Amniotic epithelial cell (primary cell): ENCODE measurements around the gene DGAT2L6.

Experiments
- DNase-seq: peaks from one replicate; pipeline ENCODE4 v3.0.0-alpha.2; 2010; ENCODE audit warnings: low read depth

DGAT2L6 gene

DNA sequence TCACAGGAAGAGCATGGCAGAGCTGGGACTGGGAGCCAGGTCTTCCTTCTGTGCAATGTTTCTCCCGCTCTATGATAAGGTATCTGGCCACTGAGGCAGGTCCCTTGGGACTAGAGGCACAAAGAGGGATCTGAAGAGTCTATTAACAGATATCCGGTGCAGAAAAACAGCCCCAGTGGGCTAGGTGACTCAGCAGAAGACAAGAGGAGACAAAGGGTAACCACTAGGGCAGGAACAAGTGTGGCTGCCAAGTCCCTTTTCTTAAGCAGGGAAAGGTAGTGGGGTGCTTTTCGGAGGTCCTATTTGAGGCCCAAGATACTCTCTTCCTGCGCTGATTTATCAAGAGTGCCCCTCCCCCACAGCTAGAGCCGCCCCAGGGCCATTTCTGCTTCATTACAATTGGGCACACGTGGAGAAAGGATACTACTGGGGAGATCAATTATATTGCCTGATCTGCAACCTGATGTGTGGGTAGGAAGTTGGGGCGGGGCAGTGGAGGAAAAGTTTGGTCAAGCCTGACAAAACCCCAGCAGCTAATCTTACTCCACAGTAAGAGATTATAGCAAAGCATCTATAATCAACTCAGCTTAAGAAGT is at the start of gene DGAT2L6:
DGAT2L6 (plus strand) TSS at position 546 of the 596 bp plus-strand sequence. CDS start 100 bp downstream, outside the sequence.
- no peak for DNase-seq

DNA sequence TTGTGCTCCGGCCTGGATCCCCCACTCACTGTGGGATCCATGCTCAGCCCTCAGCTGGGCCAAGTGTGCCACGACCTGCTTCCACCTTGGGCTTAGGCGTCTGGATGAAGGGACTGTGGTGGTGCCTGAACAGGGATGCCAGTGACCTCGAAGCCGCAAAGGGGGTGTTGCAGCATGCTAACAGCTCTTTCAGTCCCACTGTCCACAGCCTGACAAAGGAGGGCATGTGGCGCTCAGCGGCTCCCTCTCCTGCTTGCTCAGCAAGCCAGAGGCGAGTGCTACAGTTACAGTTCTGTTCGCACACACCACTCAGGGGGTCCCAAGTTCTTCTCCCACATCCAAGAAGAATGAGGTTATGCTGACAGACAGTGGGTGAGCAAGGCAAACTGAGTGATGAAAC is 49.2 kb upstream of the DGAT2L6 start:
- DNase-seq, result no peak

DNA sequence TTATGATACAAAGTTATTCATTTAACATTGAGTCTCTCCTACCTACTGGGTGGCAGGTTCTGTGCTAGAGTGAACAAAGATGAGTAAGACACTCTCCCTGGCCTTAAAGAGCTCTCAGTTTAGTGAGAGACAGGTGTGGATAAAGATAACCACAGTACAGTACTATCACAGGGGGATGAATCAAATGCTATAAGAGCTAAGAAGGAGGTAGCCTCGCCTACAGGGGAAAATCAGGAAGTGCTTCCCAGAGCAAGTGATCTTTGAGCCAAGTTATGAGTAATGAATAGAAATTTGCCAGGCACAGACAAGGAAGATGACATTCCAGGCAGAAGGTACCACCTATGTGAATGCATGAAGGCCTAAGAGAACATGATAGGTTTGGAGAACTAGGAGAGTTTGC is 47.5 kb upstream of the DGAT2L6 start:
- DNase-seq, result peak; percentile 1

- DNase-seq, result no peak
Observed at GRCh38 chrX:70132224-70132623, 45.1 kb upstream of the DGAT2L6 start.

GRCh38 chrX:70132877-70133302 is 44.4 kb upstream of the DGAT2L6 start:
- no peak for DNase-seq

DNA sequence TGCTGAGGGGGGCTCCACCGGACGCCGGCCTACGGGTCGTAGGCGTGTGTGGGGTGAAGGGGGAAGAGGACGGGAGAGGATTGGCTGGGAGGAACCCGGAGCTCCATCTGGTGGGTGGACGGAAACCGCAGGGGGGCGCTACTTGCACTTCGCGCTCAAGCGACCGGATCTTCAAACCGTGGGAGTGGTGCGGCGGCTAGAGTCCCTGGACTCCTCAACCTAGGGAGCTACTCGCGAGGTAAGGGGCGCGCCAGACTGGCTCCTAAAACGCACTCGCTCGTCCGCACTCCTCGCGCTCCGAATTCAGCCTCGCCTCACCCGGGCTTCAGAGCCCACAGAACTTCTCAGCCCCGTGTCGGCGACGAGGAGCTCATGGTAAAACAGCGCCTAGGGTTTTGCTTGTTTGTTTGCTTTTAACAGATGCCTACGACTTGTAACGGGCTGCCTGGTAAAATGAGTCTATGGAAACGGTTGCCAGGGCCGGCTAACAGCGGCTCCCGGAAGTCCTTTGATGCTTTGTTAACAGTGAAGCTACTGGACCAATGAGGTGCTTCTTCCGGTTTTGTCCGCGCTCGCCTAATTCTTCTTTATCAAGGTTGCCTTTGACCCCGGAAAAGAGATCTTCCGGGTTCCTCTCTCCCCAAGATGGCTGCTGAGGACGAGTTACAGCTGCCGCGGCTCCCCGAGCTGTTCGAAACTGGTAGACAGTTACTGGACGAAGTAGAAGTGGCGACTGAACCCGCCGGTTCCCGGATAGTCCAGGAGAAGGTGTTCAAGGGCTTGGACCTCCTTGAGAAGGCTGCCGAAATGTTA is 43.8 kb upstream of the DGAT2L6 start, which contains the start of gene IGBP1:
IGBP1 (plus strand) TSS at position 145 of the 813 bp plus-strand sequence; CDS start at position 646, 501 bp downstream.
- peak; percentile 88 for DNase-seq

DNA sequence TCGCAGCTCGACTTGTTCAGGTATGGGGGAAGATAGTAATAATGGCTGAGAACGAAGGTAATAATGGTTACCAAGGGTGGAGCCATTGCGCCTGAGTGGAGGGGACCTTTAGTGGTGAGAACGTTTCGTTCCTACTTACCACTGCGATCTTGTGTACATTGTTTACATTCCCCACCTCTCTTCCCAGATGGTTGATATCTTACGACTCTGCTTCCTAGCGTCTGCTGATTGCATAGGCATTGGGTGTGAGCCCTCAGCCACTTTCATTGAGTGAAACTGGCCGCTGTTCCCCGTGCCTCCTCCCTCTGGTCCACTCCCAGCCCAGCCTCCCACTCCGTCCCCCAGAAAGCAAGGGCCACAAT is 43.2 kb upstream of the DGAT2L6 start:
- DNase-seq, result peak; percentile 31

DNA sequence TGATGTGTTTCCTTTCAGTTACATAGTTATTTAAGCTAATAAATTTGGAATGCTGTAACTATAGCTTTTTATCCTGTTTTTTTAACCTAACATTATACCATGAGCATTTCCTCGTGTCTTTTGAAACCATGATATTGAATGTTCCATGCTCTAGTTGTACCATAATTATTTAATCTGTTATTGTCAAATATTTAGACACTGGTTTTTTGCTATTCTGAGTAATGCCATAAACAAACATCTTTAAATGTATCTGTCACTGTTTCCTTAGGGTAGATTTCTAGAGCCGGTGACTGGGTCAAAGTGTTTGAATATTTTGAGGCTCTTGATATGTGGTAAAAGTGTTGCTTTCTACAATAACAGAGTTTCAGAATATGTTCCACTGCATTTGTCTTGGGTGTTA is 38.7 kb upstream of the DGAT2L6 start:
- no peak for DNase-seq

- no peak for DNase-seq
Observed at GRCh38 chrX:70139736-70140135, 37.5 kb upstream of the DGAT2L6 start.

GRCh38 chrX:70141373-70141772 is 35.9 kb upstream of the DGAT2L6 start:
- no peak for DNase-seq

- peak; percentile 81 for DNase-seq
Observed at GRCh38 chrX:70166601-70167590, 10.4 kb upstream of the DGAT2L6 start.

GRCh38 chrX:70168238-70169188 is 8.8 kb upstream of the DGAT2L6 start:
- peak; percentile 87 for DNase-seq

- DNase-seq, result no peak
Observed at GRCh38 chrX:70169281-70169680, 8.0 kb upstream of the DGAT2L6 start.

DNA sequence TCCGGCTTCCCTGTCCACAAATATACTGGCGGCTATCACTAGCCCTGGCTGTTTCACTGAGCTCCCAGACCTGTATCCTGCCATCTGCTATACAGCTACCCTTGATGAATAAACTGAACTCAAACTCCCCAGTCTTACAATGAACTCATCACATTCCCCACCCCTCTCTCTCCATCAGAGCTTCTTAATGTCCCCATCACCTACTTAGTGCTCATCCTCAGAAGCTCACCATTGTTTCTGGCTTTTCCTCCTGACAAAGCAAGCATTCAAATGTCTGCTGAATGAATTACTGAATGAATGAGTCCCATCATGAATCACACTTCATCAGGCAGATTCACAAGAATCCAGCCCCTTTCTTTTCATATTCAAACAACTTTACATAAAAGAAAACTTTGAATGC is 5.7 kb upstream of the DGAT2L6 start:
- DNase-seq, result no peak

GRCh38 chrX:70172221-70172620 is 5.1 kb upstream of the DGAT2L6 start:
- DNase-seq, result no peak

DNA sequence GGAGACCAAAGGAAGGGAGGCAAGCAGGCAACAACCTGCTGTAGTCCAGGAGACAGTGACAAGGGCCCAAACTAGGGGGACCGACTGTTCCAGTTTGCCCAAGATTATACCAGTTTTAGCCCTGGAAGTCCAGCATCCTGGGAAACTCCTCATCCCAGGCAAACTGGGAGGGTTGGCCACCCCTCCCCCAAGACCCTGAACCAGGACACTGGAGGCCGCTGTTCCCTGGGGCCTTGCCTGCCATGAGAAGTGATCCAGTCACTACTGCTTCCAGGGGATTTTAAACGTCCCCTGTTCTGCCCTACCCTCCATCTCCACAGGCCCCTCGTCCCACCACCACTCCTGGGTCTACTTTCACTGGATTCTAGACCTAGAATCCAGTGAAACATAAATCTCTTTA is 4.3 kb upstream of the DGAT2L6 start:
- no peak for DNase-seq

DNA sequence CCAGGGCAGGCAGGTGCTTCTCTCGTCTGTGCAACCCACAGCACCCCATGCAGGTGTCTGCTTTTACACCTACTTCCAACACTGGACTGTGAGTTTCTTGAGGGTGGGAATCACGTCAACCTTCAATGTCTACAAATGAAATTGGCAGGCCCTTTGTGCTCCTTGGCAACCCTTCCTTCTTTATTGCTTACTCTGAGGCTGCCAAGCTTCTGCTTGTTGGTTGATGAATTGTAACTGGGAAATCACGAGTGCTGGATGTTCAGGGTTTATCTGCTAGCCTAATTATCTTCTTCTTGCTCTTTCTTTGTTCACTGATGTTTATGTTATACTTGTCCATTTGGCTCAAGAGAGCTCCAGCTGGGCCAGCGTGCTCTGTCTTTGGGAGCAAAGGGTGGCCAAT is 2.5 kb upstream of the DGAT2L6 start:
- DNase-seq, result peak; percentile 25

- DNase-seq, result no peak
Observed at GRCh38 chrX:70175338-70175737, 1.9 kb upstream of the DGAT2L6 start.

GRCh38 chrX:70183091-70183490 is 5.8 kb downstream of the DGAT2L6 start:
- DNase-seq, result peak; percentile 84

DNA sequence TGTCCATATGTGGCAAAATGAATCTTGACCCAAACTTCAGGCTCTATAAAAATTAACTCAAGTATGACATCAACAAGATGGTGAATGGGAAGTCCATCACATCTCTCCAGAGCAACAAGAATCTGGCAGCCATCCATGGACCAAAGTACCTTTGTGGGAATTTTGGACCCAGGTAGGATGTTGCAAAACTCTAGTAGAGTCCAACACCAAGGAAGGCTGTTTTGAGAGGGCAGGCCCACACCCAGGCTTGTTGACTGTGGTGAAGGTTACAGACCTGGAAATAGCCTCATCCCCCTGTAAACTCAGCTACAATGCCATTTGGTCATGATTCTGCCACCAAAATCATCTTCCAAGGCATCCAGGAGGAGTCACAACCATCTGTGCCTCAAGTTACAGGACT is 12.9 kb downstream of the DGAT2L6 start:
- DNase-seq, result no peak
